ENCODE data around the gene ENOSF1.

ENOSF1 gene

DNA sequence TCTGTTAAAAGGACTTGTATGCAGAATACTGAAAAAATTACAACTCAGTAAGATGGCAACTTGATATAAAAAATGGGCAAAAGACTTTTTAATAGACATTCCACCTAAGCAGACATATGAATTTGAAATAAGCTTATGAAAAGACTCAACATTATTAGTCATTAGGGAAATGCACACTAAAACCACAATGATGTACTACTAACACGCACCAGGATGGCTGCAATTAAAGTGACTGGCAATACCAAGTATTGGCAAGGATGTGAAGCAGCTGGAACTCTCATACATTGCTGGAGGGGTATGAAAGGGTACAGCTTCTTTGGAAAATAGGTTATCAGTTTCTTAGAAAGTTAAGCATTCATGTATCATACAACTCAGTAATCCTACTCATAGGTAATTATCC is 3.2 kb upstream of the ENOSF1 start:
- peak; percentile 80 for DNase-seq (ENCODE audit: low read depth)
- TF ChIP-seq, protein P1, sequence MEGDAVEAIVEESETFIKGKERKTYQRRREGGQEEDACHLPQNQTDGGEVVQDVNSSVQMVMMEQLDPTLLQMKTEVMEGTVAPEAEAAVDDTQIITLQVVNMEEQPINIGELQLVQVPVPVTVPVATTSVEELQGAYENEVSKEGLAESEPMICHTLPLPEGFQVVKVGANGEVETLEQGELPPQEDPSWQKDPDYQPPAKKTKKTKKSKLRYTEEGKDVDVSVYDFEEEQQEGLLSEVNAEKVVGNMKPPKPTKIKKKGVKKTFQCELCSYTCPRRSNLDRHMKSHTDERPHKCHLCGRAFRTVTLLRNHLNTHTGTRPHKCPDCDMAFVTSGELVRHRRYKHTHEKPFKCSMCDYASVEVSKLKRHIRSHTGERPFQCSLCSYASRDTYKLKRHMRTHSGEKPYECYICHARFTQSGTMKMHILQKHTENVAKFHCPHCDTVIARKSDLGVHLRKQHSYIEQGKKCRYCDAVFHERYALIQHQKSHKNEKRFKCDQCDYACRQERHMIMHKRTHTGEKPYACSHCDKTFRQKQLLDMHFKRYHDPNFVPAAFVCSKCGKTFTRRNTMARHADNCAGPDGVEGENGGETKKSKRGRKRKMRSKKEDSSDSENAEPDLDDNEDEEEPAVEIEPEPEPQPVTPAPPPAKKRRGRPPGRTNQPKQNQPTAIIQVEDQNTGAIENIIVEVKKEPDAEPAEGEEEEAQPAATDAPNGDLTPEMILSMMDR (IDR thresholded peaks at IDR 0.05; ENCODE audit: control insufficient read depth, insufficient read depth, low read depth, low read length, missing control alignments), result no peak
- H3K4me3 ChIP-seq (ENCODE audit: control insufficient read depth, low read depth, low read length), result no peak overlapping the region

DNA sequence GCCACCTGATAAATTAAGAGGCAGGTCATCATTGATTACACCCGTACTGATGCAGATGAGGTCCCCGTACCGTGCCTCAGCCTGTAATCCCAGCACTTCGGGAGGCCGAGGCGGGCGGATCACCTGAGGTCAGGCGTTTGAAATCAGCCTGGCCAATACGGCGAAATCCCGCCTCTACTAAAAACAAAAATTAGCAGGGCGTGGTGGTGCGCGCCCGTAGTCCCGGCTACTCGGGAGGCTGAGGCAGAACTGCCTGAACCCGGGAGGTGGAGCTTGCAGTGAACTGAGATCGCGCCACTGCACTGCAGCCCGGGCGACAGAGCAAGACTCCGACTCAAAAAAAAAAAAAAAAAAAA is 683 bp upstream of the ENOSF1 start:
- TF ChIP-seq, protein P1 (IDR thresholded peaks at IDR 0.05; ENCODE audit: control insufficient read depth, insufficient read depth, low read depth, low read length, missing control alignments), result no peak
- DNase-seq (ENCODE audit: low read depth), result no peak
- H3K4me3 ChIP-seq (ENCODE audit: control insufficient read depth, low read depth, low read length), result no peak overlapping the region

DNA sequence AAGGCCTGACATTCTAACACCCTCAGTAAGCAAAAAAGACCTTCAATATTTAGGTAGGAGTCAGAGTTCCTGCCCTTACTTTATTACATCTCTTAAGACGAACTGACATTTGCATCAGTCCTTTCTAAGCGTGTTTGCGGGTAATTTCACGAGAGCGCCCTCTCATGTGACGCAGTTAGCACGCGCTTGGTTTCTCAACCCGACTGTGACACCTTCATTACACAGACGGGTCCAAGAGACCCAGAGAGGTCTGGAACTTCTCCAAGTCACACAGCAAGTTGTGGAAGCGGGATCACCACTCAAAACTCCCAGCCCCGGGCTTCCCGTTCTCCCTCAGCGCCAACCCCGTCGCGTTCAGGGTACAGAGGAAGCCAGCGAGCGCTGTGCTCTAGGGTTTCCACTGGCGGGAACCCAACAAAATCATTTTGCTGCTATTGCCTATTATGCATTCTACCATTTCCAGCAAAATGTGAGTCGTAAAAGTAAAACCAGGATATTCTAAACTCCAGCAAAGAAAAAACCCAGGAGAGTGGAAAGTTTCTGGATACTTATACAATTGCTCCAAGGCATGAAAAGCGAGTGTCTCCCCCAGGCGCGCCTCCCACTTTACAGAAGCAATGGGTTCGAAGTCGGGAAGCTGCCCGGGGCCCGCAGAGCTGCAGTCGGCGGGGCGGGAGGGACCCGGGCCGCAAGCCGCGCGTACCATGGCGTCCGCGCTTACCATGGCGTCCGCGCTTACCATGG is 601 bp downstream of the ENOSF1 start:
- DNase-seq (ENCODE audit: low read depth), result peak; percentile 77
- H3K4me3 ChIP-seq (ENCODE audit: control insufficient read depth, low read depth, low read length), result peak overlapping the region; percentile 82
- TF ChIP-seq, protein P1 (IDR thresholded peaks at IDR 0.05; ENCODE audit: control insufficient read depth, insufficient read depth, low read depth, low read length, missing control alignments), result no peak

DNA sequence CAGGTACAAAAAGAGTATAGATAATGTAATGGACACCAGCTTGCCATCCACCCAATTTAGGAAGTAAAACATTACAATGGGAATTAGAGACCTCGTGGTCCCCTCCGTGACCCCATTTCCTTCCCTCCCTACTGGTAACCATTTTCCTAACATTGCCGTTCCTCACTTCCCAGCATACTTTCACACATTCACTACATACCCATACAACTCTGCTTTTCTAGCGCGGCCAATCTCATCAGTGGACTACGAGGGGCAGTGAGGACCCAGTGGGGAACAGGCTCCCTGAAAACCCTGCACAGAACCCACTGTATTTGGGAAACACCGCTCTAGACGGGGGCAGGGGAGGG is 1.1 kb downstream of the ENOSF1 start:
- no peak for DNase-seq (ENCODE audit: low read depth)
- H3K4me3 ChIP-seq (ENCODE audit: control insufficient read depth, low read depth, low read length), result peak overlapping the region; percentile 82
- TF ChIP-seq, protein P1 (IDR thresholded peaks at IDR 0.05; ENCODE audit: control insufficient read depth, insufficient read depth, low read depth, low read length, missing control alignments), result no peak

DNA sequence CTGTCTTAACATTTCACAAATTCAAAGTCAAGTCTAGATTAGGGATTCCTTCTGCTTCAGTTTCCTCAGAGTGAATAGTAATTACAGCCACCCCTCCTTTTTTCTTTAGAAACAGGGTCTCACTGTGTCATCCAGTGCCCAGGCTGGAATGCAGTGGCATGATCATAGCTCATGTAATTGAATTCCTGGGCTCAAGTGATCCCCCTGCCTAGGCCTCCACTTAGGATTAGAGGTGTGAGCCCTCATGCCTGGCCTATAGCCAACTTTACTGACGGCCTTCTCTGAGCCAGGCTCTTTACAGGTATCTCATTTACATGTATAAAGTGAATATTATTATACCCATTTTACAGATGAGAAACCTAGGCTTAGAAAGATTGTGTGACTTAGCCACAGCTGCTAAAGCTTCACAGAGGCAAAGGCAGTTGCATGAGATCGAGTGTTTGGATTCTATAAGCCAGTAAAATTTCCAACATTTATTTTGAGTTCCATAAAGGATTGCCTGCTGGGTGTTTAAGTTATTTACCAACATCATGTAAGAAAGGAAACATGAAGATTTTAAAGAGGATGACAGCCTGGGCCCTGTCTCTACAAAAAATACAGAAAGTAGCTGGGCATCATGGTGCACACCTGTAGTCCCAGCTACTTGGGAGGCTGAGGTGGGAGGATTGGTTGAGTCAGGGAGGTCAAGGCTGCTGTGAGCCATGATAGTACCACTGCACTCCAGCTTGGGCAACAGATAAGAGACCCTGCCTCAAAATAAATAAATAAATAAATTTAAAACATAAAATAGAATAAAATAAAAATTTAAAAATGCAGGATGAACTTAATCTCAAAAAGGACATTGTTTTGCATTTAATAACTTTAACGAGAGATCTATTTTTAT is 1.8 kb downstream of the ENOSF1 start:
- DNase-seq (ENCODE audit: low read depth), result no peak
- peak overlapping the region; percentile 82 for H3K4me3 ChIP-seq (ENCODE audit: control insufficient read depth, low read depth, low read length)
- TF ChIP-seq, protein P1 (IDR thresholded peaks at IDR 0.05; ENCODE audit: control insufficient read depth, insufficient read depth, low read depth, low read length, missing control alignments), result no peak

DNA sequence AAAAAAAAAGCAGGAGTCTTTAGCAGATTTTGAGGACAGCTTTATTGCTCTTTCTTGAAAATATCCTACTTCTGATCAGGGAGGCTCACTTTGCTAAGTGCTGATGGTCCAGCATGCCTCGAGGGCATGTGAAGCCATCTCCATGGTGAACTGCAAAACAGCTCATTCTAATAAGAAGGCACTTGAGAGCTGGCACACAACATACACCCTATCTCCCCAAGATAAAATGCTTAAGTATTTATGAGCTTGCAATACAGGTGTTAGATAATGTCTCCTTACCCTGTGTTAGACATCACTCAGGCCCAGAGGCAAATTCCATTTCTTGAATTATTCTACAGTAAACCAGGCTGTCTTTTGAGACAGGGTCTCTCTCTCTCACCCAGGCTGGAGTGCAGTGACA is 2.7 kb downstream of the ENOSF1 start:
- no peak for DNase-seq (ENCODE audit: low read depth)
- H3K4me3 ChIP-seq (ENCODE audit: control insufficient read depth, low read depth, low read length), result no peak overlapping the region
- TF ChIP-seq, protein P1 (IDR thresholded peaks at IDR 0.05; ENCODE audit: control insufficient read depth, insufficient read depth, low read depth, low read length, missing control alignments), result no peak
